ENCODE measurements around the gene ESAM.

Gene ESAM

DNA sequence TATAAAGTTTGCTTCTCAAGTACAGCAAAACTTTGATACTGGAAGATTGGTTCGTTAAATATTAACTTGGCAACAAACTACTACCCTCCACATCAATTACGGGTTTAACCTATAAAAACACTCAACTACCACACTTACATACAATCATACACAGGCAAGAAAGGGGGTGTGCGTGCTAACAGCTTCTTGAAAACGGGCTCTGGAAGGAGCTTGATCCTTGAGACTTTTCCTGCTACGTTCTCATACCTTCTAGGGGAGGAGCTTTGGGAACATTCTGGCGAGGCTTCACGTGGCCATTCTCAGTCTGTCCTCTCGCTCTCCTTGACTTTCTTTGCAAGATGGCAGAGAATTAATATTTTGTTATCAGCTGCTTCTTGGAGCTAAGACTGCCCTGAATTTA lies 6.8 kb upstream of the ESAM start:
- TF ChIP-seq, protein P1, sequence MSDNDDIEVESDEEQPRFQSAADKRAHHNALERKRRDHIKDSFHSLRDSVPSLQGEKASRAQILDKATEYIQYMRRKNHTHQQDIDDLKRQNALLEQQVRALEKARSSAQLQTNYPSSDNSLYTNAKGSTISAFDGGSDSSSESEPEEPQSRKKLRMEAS (IDR thresholded peaks at IDR 0.05; ENCODE audit: low read depth, low read length): no peak
- TF ChIP-seq, protein P2, sequence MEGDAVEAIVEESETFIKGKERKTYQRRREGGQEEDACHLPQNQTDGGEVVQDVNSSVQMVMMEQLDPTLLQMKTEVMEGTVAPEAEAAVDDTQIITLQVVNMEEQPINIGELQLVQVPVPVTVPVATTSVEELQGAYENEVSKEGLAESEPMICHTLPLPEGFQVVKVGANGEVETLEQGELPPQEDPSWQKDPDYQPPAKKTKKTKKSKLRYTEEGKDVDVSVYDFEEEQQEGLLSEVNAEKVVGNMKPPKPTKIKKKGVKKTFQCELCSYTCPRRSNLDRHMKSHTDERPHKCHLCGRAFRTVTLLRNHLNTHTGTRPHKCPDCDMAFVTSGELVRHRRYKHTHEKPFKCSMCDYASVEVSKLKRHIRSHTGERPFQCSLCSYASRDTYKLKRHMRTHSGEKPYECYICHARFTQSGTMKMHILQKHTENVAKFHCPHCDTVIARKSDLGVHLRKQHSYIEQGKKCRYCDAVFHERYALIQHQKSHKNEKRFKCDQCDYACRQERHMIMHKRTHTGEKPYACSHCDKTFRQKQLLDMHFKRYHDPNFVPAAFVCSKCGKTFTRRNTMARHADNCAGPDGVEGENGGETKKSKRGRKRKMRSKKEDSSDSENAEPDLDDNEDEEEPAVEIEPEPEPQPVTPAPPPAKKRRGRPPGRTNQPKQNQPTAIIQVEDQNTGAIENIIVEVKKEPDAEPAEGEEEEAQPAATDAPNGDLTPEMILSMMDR (IDR thresholded peaks at IDR 0.05; ENCODE audit: low read depth, low read length): no peak
- no peak for TF ChIP-seq POLR2A (IDR thresholded peaks at IDR 0.05; ENCODE audit: extremely low read depth, insufficient read length)
- no peak for TF ChIP-seq MYC (IDR thresholded peaks at IDR 0.05; ENCODE audit: low read depth, low read length)
- no peak overlapping the region for H3K4me3 ChIP-seq (ENCODE audit: low read depth, low read length)
- no peak for DNase-seq (ENCODE audit: low read depth)

DNA sequence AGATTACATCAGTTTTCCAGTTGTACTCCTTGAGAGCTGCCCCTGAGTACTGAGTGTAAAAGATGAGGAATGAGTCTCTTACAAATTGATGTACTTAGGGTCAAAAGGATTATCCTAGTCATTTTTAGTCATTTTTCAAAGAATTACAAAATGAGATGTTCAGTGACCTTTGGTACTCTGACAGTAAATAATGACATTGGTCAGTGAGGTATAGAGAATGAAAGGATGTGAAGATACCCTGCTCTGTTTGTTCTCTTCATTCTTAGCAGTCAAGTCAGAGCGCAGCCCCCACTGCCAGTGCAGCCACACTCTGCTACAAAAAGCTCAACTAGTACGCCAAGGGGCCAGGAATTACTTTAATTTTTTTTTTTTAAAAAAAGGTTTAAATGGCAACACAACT lies 4.1 kb upstream of the ESAM start:
- TF ChIP-seq MYC (IDR thresholded peaks at IDR 0.05; ENCODE audit: low read depth, low read length) (no peak), POLR2A (IDR thresholded peaks at IDR 0.05; ENCODE audit: extremely low read depth, insufficient read length) (no peak)
- TF ChIP-seq, protein P1 (IDR thresholded peaks at IDR 0.05; ENCODE audit: low read depth, low read length): no peak
- TF ChIP-seq, protein P2 (IDR thresholded peaks at IDR 0.05; ENCODE audit: low read depth, low read length): no peak
- H3K4me3 ChIP-seq (ENCODE audit: low read depth, low read length): no peak overlapping the region
- no peak for DNase-seq (ENCODE audit: low read depth)

DNA sequence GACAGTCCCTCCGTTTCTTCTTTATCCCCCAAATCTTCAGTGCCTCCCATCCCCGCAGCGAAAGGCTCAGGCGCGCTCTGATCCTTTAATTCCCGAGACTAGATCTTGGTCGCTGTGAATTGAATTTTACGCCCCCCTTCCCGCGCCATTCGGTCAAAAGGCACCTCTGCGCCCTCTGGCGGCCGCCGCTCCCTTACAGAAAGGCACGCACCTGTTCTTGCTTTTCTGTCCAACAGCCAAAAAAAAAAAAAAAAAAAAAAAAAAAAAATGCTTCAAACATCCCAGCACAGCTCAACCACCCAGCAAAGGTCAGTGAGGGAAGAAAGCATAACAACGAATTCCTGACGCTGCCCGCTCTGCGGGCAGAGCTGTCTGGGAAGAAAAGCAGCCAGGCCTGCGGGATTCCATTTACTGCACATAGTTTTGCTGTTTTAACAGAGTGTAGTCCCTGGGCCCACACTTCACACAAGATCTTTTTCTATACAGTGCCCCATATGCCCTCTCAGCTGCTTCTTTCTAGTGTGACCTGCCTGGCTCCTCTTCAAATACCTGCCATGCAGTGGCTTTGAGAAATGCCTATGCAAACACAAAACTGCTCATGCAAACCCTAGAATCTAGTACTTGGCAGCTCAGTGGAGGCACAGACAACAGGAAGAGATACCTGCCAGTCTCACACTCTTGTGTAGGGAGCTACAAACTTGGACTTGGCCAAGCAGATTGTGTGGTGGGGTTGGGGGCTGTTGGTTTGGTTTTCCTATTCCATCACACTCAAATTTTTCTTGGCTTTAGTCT lies 1.3 kb upstream of the ESAM start:
- DNase-seq (ENCODE audit: low read depth): peak; percentile 76
- no peak overlapping the region for H3K4me3 ChIP-seq (ENCODE audit: low read depth, low read length)
- TF ChIP-seq MYC (IDR thresholded peaks at IDR 0.05; ENCODE audit: low read depth, low read length): peak; percentile 30; the same call in 1 of the 2 replicates
- TF ChIP-seq POLR2A (IDR thresholded peaks at IDR 0.05; ENCODE audit: extremely low read depth, insufficient read length): no peak
- TF ChIP-seq, protein P1 (IDR thresholded peaks at IDR 0.05; ENCODE audit: low read depth, low read length): no peak
- TF ChIP-seq, protein P2 (IDR thresholded peaks at IDR 0.05; ENCODE audit: low read depth, low read length): peak; percentile 74

DNA sequence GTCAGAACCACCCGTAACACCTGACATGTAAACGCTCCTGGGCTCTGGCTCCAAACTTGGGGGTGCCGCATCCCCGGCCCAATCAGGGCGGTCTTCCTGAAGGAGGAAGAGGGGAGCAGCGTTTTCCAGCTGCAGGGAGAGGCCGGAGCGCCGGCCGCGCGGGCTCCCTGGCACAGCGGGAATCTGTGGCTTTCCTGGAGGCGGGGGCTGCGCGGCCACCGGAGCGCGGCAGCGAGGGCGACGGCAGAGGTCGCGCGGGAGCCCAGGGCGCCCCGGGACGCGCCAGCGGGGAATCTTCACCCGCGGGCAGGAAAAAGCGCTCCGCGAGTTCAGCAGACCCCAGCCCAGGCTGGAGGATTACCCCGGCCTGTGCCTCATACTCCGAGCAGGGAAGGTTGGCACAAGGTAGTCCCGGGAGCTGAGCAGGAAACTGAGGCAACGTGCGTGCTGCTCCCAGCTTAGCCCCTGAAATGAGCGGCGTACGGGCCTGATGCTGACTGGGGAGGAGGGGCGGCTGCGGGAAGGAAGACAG lies 600 bp upstream of the ESAM start:
- H3K4me3 ChIP-seq (ENCODE audit: low read depth, low read length): no peak overlapping the region
- TF ChIP-seq, protein P2 (IDR thresholded peaks at IDR 0.05; ENCODE audit: low read depth, low read length): no peak
- TF ChIP-seq MYC (IDR thresholded peaks at IDR 0.05; ENCODE audit: low read depth, low read length) (no peak), POLR2A (IDR thresholded peaks at IDR 0.05; ENCODE audit: extremely low read depth, insufficient read length) (no peak)
- TF ChIP-seq, protein P1 (IDR thresholded peaks at IDR 0.05; ENCODE audit: low read depth, low read length): no peak
- DNase-seq (ENCODE audit: low read depth): no peak

DNA sequence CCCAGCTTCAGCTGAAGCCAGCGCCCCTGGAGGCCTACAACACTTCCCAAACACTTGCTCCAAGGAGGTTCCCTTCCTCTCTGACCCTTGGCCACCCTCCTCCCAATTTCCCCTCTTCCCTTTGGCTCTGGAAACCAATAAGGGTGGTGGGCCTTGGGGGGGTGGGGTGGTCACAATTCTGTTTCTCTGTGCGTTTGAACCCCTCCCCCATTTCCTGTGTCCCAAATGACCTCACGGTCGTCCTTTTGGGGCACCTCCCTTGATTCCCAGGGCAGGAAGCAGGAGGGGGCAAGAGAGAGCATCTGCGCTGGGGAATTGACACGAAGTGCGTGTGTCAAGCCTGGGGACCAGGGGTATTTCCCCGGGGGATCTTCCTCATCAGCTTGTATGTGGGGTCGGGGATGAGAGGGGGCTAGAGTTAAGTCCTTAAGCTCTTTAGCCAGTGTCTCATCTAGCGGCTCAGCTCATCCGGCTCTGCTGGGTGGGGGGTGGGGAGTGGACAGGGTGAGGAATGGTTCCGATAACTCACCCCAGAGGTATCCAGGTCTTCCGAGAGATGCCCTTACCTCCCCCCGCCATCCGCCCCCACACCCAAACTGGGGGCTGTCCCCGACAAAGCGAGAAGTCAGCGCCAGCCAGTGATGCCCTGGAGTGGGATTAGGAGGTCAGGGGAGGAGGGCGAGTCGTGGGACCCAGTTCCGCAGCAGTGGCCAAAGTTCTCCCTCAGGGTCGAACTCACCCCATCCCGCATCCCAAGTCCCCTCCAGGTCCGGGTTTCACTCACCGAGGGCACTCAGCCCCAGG lies 587 bp downstream of the ESAM start:
- H3K4me3 ChIP-seq (ENCODE audit: low read depth, low read length): no peak overlapping the region
- TF ChIP-seq POLR2A (IDR thresholded peaks at IDR 0.05; ENCODE audit: extremely low read depth, insufficient read length) (no peak), MYC (IDR thresholded peaks at IDR 0.05; ENCODE audit: low read depth, low read length) (no peak)
- TF ChIP-seq, protein P2 (IDR thresholded peaks at IDR 0.05; ENCODE audit: low read depth, low read length): no peak
- TF ChIP-seq, protein P1 (IDR thresholded peaks at IDR 0.05; ENCODE audit: low read depth, low read length): no peak
- no peak for DNase-seq (ENCODE audit: low read depth)
